Chondrocyte (in vitro differentiated cells): ENCODE data around the gene FADS6. TPM values are rescaled to one million over a fixed set of nuclear protein-coding genes. Genes with fewer than 3 reads are reported as not detected.

Source experiments
- DNase-seq: peaks from one replicate; pipeline ENCODE4 v3.0.0; 2021; ENCODE audit warnings: mixed read lengths, low spot score
- H3K27ac Mint-ChIP-seq: one replicate; pipeline ENCODE4 v1.8.0; 2021; ENCODE audit warnings: mild to moderate bottlenecking, moderate library complexity, mixed read lengths; ENCODE audit not compliant: unreplicated experiment
- H3K27me3 Mint-ChIP-seq: 2 replicates; pipeline ENCODE4 v1.8.0; 2021; ENCODE audit warnings: low read depth, mixed read lengths
- H3K36me3 Mint-ChIP-seq: 2 replicates; pipeline ENCODE4 v1.8.0; 2021; ENCODE audit warnings: low read depth, mixed read lengths
- H3K4me1 Mint-ChIP-seq: 2 replicates; pipeline ENCODE4 v1.8.0; 2021; ENCODE audit warnings: low read depth, mild to moderate bottlenecking, mixed read lengths
- H3K4me3 Mint-ChIP-seq: one replicate; pipeline ENCODE4 v1.8.0; 2021; ENCODE audit warnings: mild to moderate bottlenecking, moderate library complexity, mixed read lengths; ENCODE audit not compliant: unreplicated experiment
- H3K9me3 Mint-ChIP-seq: 2 replicates; pipeline ENCODE4 v1.8.0; 2021; ENCODE audit warnings: low read depth, mixed read lengths
- total RNA-seq: library from RNA; stranded (reverse); gene quantifications from 3 replicates; pipeline ENCODE4 v1.2.1, GENCODE V29; 2021
- TF ChIP-seq, protein P1 (sequence below): fragments of 200-600 bp; sonication (generic); IDR thresholded peaks from 2 replicates; pipeline ENCODE4 v1.5.0; 2021; ENCODE audit warnings: antibody characterized with exemption, mild to moderate bottlenecking, moderate library complexity

Gene FADS6
- total RNA-seq, 1 donor from 2014 or later: not detected

DNA sequence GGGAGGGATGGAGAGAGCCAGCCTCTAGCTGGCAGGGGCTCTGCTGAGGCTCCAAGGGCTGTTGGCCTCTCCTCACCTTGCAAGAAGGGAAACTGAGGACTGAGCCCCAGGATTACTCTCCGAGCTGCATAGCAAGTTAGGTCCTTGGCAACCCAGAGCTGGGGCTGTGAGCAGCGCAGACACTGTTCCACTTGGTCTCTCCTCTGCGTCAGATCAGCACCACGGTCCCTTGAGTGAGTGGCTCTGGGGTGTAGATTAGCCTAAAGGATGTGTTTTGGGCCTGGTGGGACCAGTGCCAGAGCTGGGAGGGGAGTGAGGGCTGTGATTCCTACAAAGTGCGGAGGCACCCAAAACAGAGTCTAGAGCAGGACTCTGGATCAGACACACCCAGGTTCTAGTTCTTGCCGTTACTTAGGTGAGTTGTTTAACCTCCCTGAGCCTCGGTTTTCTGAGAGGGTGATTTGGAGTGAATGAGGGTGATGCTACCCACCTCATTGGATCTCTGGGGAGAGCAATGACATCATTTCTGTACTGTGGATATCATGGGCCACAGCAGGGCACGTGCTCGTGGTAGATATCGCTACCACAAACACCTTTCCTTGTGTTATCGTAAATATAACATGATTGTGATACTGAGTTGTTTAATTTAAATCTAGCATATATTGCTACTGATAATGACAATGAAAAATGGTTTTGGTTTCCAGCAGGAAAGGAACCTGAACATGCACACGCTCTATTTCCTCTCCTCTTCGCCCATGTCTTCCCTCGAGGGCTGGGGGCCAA, 8.1 kb upstream of the FADS6 start:
- H3K4me1 Mint-ChIP-seq: no peaks in the 10 kb centered on the region
- H3K27ac Mint-ChIP-seq: no peak overlapping the region
- peaks cover 39% of the 10 kb centered on the region for H3K27me3 Mint-ChIP-seq
- H3K4me3 Mint-ChIP-seq: no peak overlapping the region
- DNase-seq: no peak
- no peaks in the 10 kb centered on the region for H3K36me3 Mint-ChIP-seq
- H3K9me3 Mint-ChIP-seq: no peaks in the 10 kb centered on the region
- TF ChIP-seq, protein P1, sequence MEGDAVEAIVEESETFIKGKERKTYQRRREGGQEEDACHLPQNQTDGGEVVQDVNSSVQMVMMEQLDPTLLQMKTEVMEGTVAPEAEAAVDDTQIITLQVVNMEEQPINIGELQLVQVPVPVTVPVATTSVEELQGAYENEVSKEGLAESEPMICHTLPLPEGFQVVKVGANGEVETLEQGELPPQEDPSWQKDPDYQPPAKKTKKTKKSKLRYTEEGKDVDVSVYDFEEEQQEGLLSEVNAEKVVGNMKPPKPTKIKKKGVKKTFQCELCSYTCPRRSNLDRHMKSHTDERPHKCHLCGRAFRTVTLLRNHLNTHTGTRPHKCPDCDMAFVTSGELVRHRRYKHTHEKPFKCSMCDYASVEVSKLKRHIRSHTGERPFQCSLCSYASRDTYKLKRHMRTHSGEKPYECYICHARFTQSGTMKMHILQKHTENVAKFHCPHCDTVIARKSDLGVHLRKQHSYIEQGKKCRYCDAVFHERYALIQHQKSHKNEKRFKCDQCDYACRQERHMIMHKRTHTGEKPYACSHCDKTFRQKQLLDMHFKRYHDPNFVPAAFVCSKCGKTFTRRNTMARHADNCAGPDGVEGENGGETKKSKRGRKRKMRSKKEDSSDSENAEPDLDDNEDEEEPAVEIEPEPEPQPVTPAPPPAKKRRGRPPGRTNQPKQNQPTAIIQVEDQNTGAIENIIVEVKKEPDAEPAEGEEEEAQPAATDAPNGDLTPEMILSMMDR: no peak

- H3K27me3 Mint-ChIP-seq: peaks cover 48% of the 10 kb centered on the region
- H3K36me3 Mint-ChIP-seq: no peaks in the 10 kb centered on the region
- TF ChIP-seq, protein P1: no peak
- H3K4me3 Mint-ChIP-seq: no peak overlapping the region
- no peaks in the 10 kb centered on the region for H3K4me1 Mint-ChIP-seq
- DNase-seq: no peak
- H3K9me3 Mint-ChIP-seq: no peaks in the 10 kb centered on the region
- H3K27ac Mint-ChIP-seq: no peak overlapping the region
Measured at GRCh38 chr17:74900208-74900607, 6.8 kb upstream of the FADS6 start.

- Mint-ChIP-seq H3K4me3 (no peak overlapping the region), H3K27me3 (peaks cover 53% of the 10 kb centered on the region), H3K36me3 (no peaks in the 10 kb centered on the region), H3K9me3 (no peaks in the 10 kb centered on the region), H3K27ac (no peak overlapping the region), H3K4me1 (peaks cover 3% of the 10 kb centered on the region)
- TF ChIP-seq, protein P1: no peak
- DNase-seq: no peak
Measured at GRCh38 chr17:74898376-74898946, 5.0 kb upstream of the FADS6 start.

DNA sequence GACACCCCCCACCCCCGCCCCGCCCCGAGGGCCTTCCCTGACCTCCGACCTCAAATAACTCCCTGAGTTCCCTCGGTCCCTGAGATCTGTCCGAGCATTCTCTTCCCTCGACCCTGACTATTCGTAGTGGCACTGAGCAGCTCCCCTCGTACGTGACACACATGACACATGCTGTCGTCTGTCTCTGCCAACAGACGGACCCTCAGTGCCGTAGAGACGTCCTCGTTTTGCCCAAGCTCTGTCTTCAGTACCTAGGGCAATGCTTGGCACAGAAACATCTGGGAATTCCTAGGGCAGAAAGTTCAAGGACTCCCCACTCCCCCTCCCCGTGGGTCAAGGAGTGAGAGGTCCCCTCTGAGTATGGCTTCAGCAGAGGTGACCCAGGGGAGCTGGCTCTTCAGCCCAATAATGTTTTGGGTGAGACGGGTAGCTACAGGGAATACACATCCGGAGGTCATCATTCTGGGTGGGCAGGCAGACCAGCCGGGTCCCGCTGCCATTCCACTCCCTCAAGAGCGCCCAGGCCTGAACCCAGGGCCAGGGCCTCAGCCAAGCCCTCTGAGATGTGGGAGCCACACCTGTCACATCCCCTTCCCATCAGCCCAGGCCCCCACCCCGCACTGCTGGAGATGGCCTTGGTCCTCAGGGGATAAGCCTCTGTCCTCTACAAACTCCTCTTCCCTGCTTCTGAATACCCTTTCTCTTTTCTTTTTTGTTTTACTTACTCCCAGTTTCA, 671 bp upstream of the FADS6 start:
- H3K27ac Mint-ChIP-seq: no peak overlapping the region
- no peaks in the 10 kb centered on the region for H3K9me3 Mint-ChIP-seq
- TF ChIP-seq, protein P1: no peak

GRCh38 chr17:74892013-74892841, 1.2 kb downstream of the FADS6 start:
- no peak overlapping the region for H3K27ac Mint-ChIP-seq
- TF ChIP-seq, protein P1: no peak
- H3K4me3 Mint-ChIP-seq: no peak overlapping the region
- peaks cover 64% of the 10 kb centered on the region for H3K27me3 Mint-ChIP-seq
- H3K4me1 Mint-ChIP-seq: peaks cover 3% of the 10 kb centered on the region
- no peak for DNase-seq
- H3K36me3 Mint-ChIP-seq: no peaks in the 10 kb centered on the region
- no peaks in the 10 kb centered on the region for H3K9me3 Mint-ChIP-seq

More for the DNA sequence above, 671 bp upstream of the FADS6 start:
- peaks cover 55% of the 10 kb centered on the region for H3K27me3 Mint-ChIP-seq
- peaks cover 3% of the 10 kb centered on the region for H3K4me1 Mint-ChIP-seq
- no peak for DNase-seq
- no peaks in the 10 kb centered on the region for H3K36me3 Mint-ChIP-seq
- H3K4me3 Mint-ChIP-seq: peak overlapping the region; percentile 55
